ENCODE data around the gene LRIG1. TPM values are rescaled to one million over a fixed set of nuclear protein-coding genes. Genes with fewer than 3 reads are reported as not detected.
"Not testable (repeated sequence)": the region's sequence is repeated elsewhere in the genome, so short reads cannot be mapped to it uniquely, and the experiment has no call there.

LRIG1 gene
- total and polyA plus RNA-seq, 7 donors = 4.2 to 226 (median 150) TPM

- peaks cover 0 to 96% (median 92%) of the 10 kb centered on the region in 4 donors for H3K4me1 ChIP-seq
Observed at GRCh38 chr3:66426135-66426534, 74.7 kb downstream of the LRIG1 start.

GRCh38 chr3:66425576-66426114 lies 75.2 kb downstream of the LRIG1 start:
- H3K27ac ChIP-seq = peak overlapping the region; percentile 68 to 95 (median 86)
- no peaks in the 10 kb centered on the region for H3K27me3 ChIP-seq
- no peak for TF ChIP-seq CTCF (IDR thresholded peaks at IDR 0.05)
- intact Hi-C loops (cut with DNase I) = loop anchor here (2.0 kb wide), 1 partner anchor 71 kb away; no protein-coding TSS in a partner anchor
- no peaks in the 10 kb centered on the region for H3K9me3 ChIP-seq
- DNase-seq = no peak
- H3K4me3 ChIP-seq = no peak overlapping the region
- H3K4me1 ChIP-seq = peaks cover 0 to 94% (median 88%) of the 10 kb centered on the region in 4 donors
- H3K36me3 ChIP-seq = peaks cover 0 to 3% (median 0%) of the 10 kb centered on the region in 4 donors
- WGBS, 2 donors = 83 to 86% methylated on average over 7 of the region's 7 CpGs

More at GRCh38 chr3:66426135-66426534, 74.7 kb downstream of the LRIG1 start:
- peak; percentile 3 for DNase-seq
- H3K36me3 ChIP-seq = no peaks in the 10 kb centered on the region
- H3K4me3 ChIP-seq = no peak overlapping the region
- H3K27me3 ChIP-seq = no peaks in the 10 kb centered on the region
- intact Hi-C loops (cut with DNase I) = no loop called here
- peak overlapping the region in 3 of 4 donors; percentile 82 to 95 (median 89) for H3K27ac ChIP-seq
- WGBS, 2 donors = 32 to 55% methylated on average over 1 of the region's 1 CpG
- H3K9me3 ChIP-seq = no peaks in the 10 kb centered on the region
- TF ChIP-seq EP300 (IDR thresholded peaks at IDR 0.05) (no peak), POLR2A (IDR thresholded peaks at IDR 0.05) (no peak), POLR2AphosphoS5 (IDR thresholded peaks at IDR 0.05) (no peak), CTCF (IDR thresholded peaks at IDR 0.05) (no peak)

GRCh38 chr3:66425032-66425431 lies 75.8 kb downstream of the LRIG1 start:
- peaks cover 0 to 94% (median 86%) of the 10 kb centered on the region in 4 donors for H3K4me1 ChIP-seq
- TF ChIP-seq POLR2AphosphoS5 (IDR thresholded peaks at IDR 0.05) (peak; percentile 40 to 70 (median 42)), CTCF (IDR thresholded peaks at IDR 0.05) (no peak), POLR2A (IDR thresholded peaks at IDR 0.05) (no peak), EP300 (IDR thresholded peaks at IDR 0.05) (no peak)
- 74 to 87% methylated on average over 5 of the region's 5 CpGs for WGBS, 2 donors
- DNase-seq = peak; percentile 91
- no peak overlapping the region for H3K4me3 ChIP-seq
- no peaks in the 10 kb centered on the region for H3K9me3 ChIP-seq
- H3K27me3 ChIP-seq = no peaks in the 10 kb centered on the region
- peaks cover 0 to 6% (median 0%) of the 10 kb centered on the region in 4 donors for H3K36me3 ChIP-seq
- H3K27ac ChIP-seq = peak overlapping the region; percentile 68 to 95 (median 86)
- intact Hi-C loops (cut with DNase I) = loop anchor here (2.0 kb wide), 1 partner anchor 72 kb away; no protein-coding TSS in a partner anchor

- no peak overlapping the region for H3K4me3 ChIP-seq
- H3K4me1 ChIP-seq = peaks cover 0 to 95% (median 86%) of the 10 kb centered on the region in 4 donors
- H3K9me3 ChIP-seq = no peaks in the 10 kb centered on the region
- H3K36me3 ChIP-seq = peaks cover 0 to 6% (median 0%) of the 10 kb centered on the region in 4 donors
- TF ChIP-seq EP300 (IDR thresholded peaks at IDR 0.05) (peak in 3 of 4 donors; percentile 11 to 72 (median 50)), POLR2AphosphoS5 (IDR thresholded peaks at IDR 0.05) (peak; percentile 79 to 91 (median 82)), POLR2A (IDR thresholded peaks at IDR 0.05) (no peak)
- peak; percentile 88 for DNase-seq
- H3K27me3 ChIP-seq = no peaks in the 10 kb centered on the region
- peak overlapping the region; percentile 65 to 95 (median 86) for H3K27ac ChIP-seq
- intact Hi-C loops (cut with DNase I) = loop anchor here (1.0 to 2.0 kb wide), 2 partner anchors 73 to 134 kb away; no protein-coding TSS in a partner anchor
- 50 to 65% methylated on average over 3 of the region's 3 CpGs for WGBS, 2 donors
Observed at GRCh38 chr3:66423791-66424190, 77.0 kb downstream of the LRIG1 start.

- Histone ChIP-seq H3K27ac (peak overlapping the region in 3 of 4 donors; percentile 82 to 95 (median 89)), H3K4me1 (peaks cover 0 to 88% (median 85%) of the 10 kb centered on the region in 4 donors)
- intact Hi-C loops (cut with DNase I); H3K9me3 ChIP-seq; DNase-seq; H3K27me3 ChIP-seq; H3K36me3 ChIP-seq; H3K4me3 ChIP-seq: not testable (repeated sequence)
- 98 to 99% methylated on average over 3 of the region's 3 CpGs for WGBS, 2 donors
Observed at GRCh38 chr3:66421893-66422292, 78.9 kb downstream of the LRIG1 start.

- DNase-seq; intact Hi-C loops (cut with DNase I); H3K27me3 ChIP-seq; H3K36me3 ChIP-seq; H3K4me3 ChIP-seq; H3K9me3 ChIP-seq: not testable (repeated sequence)
- H3K27ac ChIP-seq = peak overlapping the region in 3 of 4 donors; percentile 82 to 95 (median 89)
- H3K4me1 ChIP-seq = peaks cover 0 to 88% (median 85%) of the 10 kb centered on the region in 4 donors
- WGBS, 2 donors = 96 to 97% methylated on average over 3 of the region's 3 CpGs
Observed at GRCh38 chr3:66421144-66421543, 79.7 kb downstream of the LRIG1 start.

Measured in sigmoid colon (tissue), 7 donors.